AG10803 (cell line): ENCODE measurements around the gene TMEM247.
A peak's percentile ranks its signal among the peaks of the same experiment; 100 is the strongest.

Experiments used
- DNase-seq: peaks from one replicate; pipeline ENCODE4 v3.0.0; 2010; ENCODE audit warnings: low read depth
- H3K4me3 ChIP-seq: 2 replicates; pipeline ENCODE4 v1.5.1; 2011; ENCODE audit warnings: mild to moderate bottlenecking, low read length, control low read depth
- CTCF ChIP-seq: conservative IDR thresholded peaks from 2 replicates; pipeline ENCODE4 v1.5.1; 2011; ENCODE audit warnings: mild to moderate bottlenecking, low read length, control low read depth, inconsistent platforms

Gene TMEM247

DNA sequence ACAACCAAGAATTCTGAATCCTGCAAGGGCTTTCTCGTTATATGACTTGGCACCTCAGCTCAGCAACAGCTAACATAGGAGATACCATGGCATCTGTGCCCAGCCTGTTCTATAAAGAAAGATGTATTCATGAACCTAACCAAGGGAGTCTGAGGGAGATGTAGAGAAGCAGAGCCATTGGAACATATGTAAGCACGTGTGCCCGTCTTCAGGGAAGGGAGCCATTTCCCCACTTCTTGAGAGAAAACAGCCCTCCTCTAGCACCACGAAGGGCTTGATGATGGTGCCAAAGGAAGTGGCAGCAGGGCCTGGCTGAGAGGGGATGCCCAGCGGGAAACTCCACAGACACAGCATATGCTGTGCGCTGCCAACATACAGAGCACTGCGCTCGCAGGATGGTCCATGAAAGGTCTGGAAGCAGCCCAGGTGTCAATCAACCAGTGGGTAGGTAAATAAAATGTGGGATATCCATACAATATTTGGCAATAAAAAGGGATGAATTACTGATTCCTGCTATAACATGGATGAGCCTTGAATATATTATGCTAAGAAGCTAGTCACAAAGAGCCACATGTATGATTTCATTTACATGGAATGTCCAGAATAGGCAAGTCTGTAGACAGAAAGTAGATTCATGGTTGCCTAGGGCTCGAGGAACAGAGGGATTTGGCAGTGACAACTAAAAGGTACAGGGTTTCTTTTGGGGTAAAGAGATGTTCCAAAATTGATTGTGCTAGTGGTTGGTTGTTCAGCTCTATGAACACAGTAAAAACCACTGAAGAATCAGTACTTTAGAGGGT is 16.1 kb downstream of the TMEM247 start:
- peak; percentile 64 for DNase-seq
- TF ChIP-seq CTCF, result no peak
- no peak overlapping the region for H3K4me3 ChIP-seq

DNA sequence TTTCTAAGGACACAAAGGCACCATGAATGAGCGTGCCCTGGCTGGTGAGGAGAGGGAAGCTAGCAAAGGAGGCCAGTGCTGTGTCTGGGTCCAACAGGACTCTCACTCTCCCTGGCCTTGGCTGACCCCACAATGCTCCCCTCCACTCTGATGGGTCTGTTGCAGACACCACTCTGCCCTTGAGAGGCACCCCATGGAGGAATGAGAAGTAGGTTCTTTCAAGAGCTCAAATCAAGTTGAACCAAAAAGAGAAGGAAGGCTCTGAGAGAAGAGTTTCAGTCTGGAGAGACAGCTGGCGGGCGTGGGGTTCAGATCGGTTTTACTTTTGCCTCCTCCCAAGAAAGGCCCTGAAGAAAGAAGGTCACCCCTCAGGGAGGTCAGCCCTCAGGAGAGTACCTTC is 18.4 kb downstream of the TMEM247 start:
- no peak overlapping the region for H3K4me3 ChIP-seq
- no peak for TF ChIP-seq CTCF
- no peak for DNase-seq

GRCh38 chr2:46498681-46499080 is 19.3 kb downstream of the TMEM247 start:
- no peak for TF ChIP-seq CTCF
- no peak for DNase-seq
- H3K4me3 ChIP-seq, result no peak overlapping the region

- no peak for TF ChIP-seq CTCF
- no peak for DNase-seq
- H3K4me3 ChIP-seq, result peak overlapping the region; percentile 83
These were observed 20.0 kb downstream of the TMEM247 start for GRCh38 chr2:46499392-46499785.

GRCh38 chr2:46500801-46501200 is 21.4 kb downstream of the TMEM247 start:
- no peak for DNase-seq
- H3K4me3 ChIP-seq, result no peak overlapping the region
- no peak for TF ChIP-seq CTCF

GRCh38 chr2:46502291-46502885 is 23.0 kb downstream of the TMEM247 start:
- no peak overlapping the region for H3K4me3 ChIP-seq
- DNase-seq, result no peak
- TF ChIP-seq CTCF, result no peak

DNA sequence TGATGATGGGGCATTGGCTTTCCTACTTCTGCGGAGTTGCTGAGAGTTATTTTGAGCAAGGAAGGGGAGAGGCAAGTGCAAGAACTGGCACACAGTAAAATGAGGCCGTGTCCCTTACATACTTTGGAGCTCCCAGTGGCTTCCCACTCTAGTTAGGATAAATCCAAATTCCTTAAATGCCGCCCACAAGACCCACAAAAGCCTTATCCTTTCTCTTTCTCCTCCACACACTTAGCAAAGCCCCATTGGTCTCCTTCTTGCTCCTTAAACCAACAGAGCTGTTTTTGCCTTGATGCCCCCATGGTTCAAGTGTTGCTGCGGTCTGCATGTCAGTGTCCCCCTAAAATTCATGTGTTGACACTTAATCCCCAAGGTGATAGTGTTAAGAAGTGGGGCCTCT is 24.3 kb downstream of the TMEM247 start:
- TF ChIP-seq CTCF, result no peak
- H3K4me3 ChIP-seq, result no peak overlapping the region
- no peak for DNase-seq
